Epithelial cell of proximal tubule (primary cell): Measurements from ENCODE around the gene NDUFB10. TPM values are rescaled to one million over a fixed set of nuclear protein-coding genes. Genes with fewer than 3 reads are reported as not detected.
A peak's percentile ranks its signal among the peaks of the same experiment; 100 is the strongest.

Experiments used
- DNase-seq: peaks from one replicate; pipeline ENCODE4 v3.0.0-alpha.2; 2011; ENCODE audit warnings: low read depth
- H3K4me3 ChIP-seq: 2 replicates; pipeline ENCODE4 v1.5.1; 2011; ENCODE audit warnings: low read depth, mild to moderate bottlenecking, low read length
- total RNA-seq: library from RNA; depleted of rRNA; stranded (reverse); fragments of >200 nt; gene quantifications from 2 replicates; pipeline ENCODE4 v1.2.3, GENCODE V29; 2015
- TF ChIP-seq, protein P1 (sequence below): conservative IDR thresholded peaks from 2 replicates; pipeline ENCODE4 v1.5.1; 2012; ENCODE audit warnings: low read depth, mild to moderate bottlenecking, low read length

The NDUFB10 gene
- total RNA-seq, 1 donor from 2014 or later, result 407 TPM

DNA sequence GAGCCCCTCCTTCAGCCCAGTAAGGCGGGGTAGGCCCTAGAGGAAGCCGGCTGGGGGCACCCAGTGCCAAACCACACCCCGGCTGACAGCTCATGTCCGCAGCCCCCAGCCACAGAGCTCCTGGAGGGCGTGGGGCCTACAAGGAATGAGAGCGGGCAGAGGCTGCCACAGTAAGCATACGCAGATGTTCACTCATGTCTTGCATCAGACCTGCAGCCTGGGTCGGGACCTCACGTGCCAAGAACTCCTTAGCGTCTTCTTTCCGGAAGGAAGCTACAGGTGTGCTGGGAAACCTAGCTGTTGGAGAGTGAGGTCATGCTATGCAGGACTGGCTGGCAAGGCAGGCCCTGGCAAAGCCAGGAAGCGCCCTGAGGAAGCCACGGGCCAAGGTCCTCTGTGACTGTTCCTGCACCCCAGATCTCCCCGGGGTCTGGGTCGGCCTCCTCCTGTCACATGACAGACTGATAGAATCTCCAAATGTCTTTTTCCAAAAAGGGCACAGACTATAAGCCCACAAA, 48.7 kb downstream of the NDUFB10 start:
- DNase-seq, result no peak
- H3K4me3 ChIP-seq, result peak overlapping the region; percentile 85
- TF ChIP-seq, protein P1, sequence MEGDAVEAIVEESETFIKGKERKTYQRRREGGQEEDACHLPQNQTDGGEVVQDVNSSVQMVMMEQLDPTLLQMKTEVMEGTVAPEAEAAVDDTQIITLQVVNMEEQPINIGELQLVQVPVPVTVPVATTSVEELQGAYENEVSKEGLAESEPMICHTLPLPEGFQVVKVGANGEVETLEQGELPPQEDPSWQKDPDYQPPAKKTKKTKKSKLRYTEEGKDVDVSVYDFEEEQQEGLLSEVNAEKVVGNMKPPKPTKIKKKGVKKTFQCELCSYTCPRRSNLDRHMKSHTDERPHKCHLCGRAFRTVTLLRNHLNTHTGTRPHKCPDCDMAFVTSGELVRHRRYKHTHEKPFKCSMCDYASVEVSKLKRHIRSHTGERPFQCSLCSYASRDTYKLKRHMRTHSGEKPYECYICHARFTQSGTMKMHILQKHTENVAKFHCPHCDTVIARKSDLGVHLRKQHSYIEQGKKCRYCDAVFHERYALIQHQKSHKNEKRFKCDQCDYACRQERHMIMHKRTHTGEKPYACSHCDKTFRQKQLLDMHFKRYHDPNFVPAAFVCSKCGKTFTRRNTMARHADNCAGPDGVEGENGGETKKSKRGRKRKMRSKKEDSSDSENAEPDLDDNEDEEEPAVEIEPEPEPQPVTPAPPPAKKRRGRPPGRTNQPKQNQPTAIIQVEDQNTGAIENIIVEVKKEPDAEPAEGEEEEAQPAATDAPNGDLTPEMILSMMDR, result no peak

DNA sequence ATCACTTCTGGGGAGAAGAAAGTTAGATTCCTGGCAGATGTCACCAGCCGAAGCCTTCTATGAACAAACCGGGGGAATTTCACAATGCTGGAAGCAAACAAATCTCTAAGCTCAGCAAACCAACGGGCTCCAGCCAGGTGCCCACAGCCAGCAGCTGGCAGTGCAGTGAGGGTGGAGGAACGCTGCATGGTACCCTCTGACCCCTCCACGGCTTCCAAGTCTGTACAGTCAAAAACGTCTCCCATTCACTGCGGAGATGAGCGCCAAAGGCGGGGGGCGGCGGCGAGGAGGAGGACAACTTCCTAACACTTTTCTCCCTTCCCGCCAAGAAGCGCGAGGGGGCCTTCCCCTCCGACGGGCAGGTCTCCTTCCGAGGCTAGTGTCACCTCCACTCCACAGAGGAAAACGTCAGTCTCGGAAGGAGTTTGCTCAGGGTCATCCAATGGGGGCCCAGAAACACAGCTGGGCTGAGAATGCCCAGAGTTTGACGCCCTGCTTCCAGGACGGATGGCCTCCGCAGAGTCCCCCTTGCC, 49.4 kb downstream of the NDUFB10 start:
- TF ChIP-seq, protein P1, result no peak
- H3K4me3 ChIP-seq, result peak overlapping the region; percentile 85
- no peak for DNase-seq

GRCh38 chr16:2009164-2009711, 49.9 kb downstream of the NDUFB10 start:
- TF ChIP-seq, protein P1, result no peak
- peak overlapping the region; percentile 85 for H3K4me3 ChIP-seq
- DNase-seq, result no peak

- DNase-seq, result no peak
- TF ChIP-seq, protein P1, result no peak
- peak within 1 kb of the TSS; percentile 87 for H3K4me3 ChIP-seq
Observed at GRCh38 chr16:2009791-2010510, 50.6 kb downstream of the NDUFB10 start, which contains the start of gene ZNF598. ZNF598 (minus strand) TSS chr16:2009821.

Other genes starting within 250 kb of the NDUFB10 start
- 50.5 and 63.2 TPM in 2 replicates for gene NME3, start 188.0 kb upstream of the NDUFB10 start, total RNA-seq
- 7.5 and 14.0 TPM in 2 replicates for gene EME2, start 186.7 kb upstream of the NDUFB10 start, total RNA-seq
- 167 and 227 TPM in 2 replicates for gene MRPS34, start 186.4 kb upstream of the NDUFB10 start, total RNA-seq
- gene SPSB3, start 177.0 kb upstream of the NDUFB10 start, total RNA-seq, result 35.0 and 57.9 TPM in 2 replicates
- 111 and 138 TPM in 2 replicates for gene NUBP2, start 176.6 kb upstream of the NDUFB10 start, total RNA-seq
- 2.6 TPM in 1 of 2 replicates, not detected in the other for gene IGFALS, start 165.8 kb upstream of the NDUFB10 start, total RNA-seq
- gene HAGH, start 132.7 kb upstream of the NDUFB10 start, total RNA-seq, result 83.7 and 87.3 TPM in 2 replicates
- gene FAHD1, start 132.3 kb upstream of the NDUFB10 start, total RNA-seq, result 47.7 and 59.2 TPM in 2 replicates
- gene MEIOB, start 87.4 kb upstream of the NDUFB10 start, total RNA-seq, result 2.1 and 6.4 TPM in 2 replicates
- gene HS3ST6, start 41.1 kb upstream of the NDUFB10 start, total RNA-seq, result not detected in 2 replicates
- gene MSRB1, start 16.3 kb upstream of the NDUFB10 start, total RNA-seq, result 8.6 and 22.0 TPM in 2 replicates
- gene RPL3L, start 4.8 kb upstream of the NDUFB10 start, total RNA-seq, result not detected in 2 replicates
- 2,813 and 2,878 TPM in 2 replicates for gene RPS2, start 5.3 kb downstream of the NDUFB10 start, total RNA-seq
- not detected in 2 replicates for gene RNF151, start 7.3 kb downstream of the NDUFB10 start, total RNA-seq
- 108 and 127 TPM in 2 replicates for gene TBL3, start 12.5 kb downstream of the NDUFB10 start, total RNA-seq
- gene NOXO1, start 21.9 kb downstream of the NDUFB10 start, total RNA-seq, result 0.94 and 1.2 TPM in 2 replicates
- 21.5 and 36.3 TPM in 2 replicates for gene GFER, start 24.7 kb downstream of the NDUFB10 start, total RNA-seq
- gene SYNGR3, start 30.4 kb downstream of the NDUFB10 start, total RNA-seq, result 8.5 and 22.0 TPM in 2 replicates
- 48.8 and 66.9 TPM in 2 replicates for gene ZNF598, start 50.3 kb downstream of the NDUFB10 start, total RNA-seq
- 0.46 and 2.4 TPM in 2 replicates for gene NPW, start 60.2 kb downstream of the NDUFB10 start, total RNA-seq
- 29.9 and 42.2 TPM in 2 replicates for gene NHERF2, start 67.4 kb downstream of the NDUFB10 start, total RNA-seq
- 61.2 and 62.8 TPM in 2 replicates for gene NTHL1, start 88.3 kb downstream of the NDUFB10 start, total RNA-seq
- gene TSC2, start 88.4 kb downstream of the NDUFB10 start, total RNA-seq, result 30.7 and 64.1 TPM in 2 replicates
- gene PKD1, start 176.4 kb downstream of the NDUFB10 start, total RNA-seq, result 50.6 and 80.2 TPM in 2 replicates
- gene RAB26, start 189.1 kb downstream of the NDUFB10 start, total RNA-seq, result 2.3 and 11.6 TPM in 2 replicates
- 48.6 and 63.9 TPM in 2 replicates for gene TRAF7, start 196.2 kb downstream of the NDUFB10 start, total RNA-seq
- 0.07 and 0.12 TPM in 2 replicates for gene CASKIN1, start 237.1 kb downstream of the NDUFB10 start, total RNA-seq
- 98.2 and 134 TPM in 2 replicates for gene MLST8, start 245.9 kb downstream of the NDUFB10 start, total RNA-seq